Anterior cingulate cortex (tissue), 58 donors: ENCODE results near the gene PLXNA2.

Experiments used
- DNase-seq, 58 donors: peaks; one replicate each; lab custom pipeline; 2025; lab: John Stamatoyannopoulos, UW

The PLXNA2 gene

GRCh38 chr1:208268541-208269337 lies 24.6 kb upstream of the PLXNA2 start:
- no peak for DNase-seq

DNA sequence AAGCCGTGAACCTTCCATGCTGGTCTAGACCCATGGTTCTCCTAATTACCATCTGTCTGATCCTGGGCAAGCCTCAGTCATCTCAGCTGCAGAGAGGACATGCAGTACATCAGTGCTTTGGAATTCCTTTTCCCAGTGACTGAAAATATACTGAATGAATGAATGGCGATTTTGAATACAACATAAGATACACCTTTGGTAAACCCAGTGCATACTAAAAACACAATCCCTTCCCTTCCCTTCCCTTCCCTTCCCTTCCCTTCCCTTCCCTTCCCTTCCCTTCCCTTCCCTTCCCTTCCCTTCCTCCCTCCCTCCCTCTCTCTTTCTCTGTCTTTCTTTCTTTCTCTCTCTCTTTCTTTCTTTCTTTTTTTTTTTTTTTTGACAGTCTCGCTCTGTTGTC lies 21.3 kb upstream of the PLXNA2 start:
- DNase-seq: no peak

- DNase-seq: no peak
Observed at GRCh38 chr1:208265122-208265469, 20.9 kb upstream of the PLXNA2 start.

- DNase-seq: peak in 1 of 58 donors; percentile 20
Observed at GRCh38 chr1:208264469-208265121, 20.4 kb upstream of the PLXNA2 start.

- no peak for DNase-seq
Observed at GRCh38 chr1:208261874-208262273, 17.7 kb upstream of the PLXNA2 start.

DNA sequence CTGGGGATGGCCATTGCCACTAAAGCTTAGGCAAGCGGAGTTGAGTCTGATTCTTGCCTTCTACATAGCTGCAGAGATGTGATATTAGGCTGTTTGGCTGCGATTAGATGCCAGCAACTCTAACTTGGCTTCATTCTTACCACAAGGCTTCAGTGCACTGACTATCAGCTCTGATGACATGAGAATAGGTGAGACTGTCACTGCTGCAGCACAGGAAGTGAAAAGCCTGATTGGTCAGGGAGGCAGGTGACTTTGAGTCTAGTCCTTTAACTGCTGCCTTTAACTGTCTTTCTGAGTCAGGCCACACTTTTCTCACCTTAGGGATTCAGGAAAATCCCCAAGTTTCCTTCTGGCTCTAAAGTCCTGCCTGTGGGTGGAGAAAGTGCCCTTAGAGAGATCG lies 14.1 kb upstream of the PLXNA2 start:
- no peak for DNase-seq

DNA sequence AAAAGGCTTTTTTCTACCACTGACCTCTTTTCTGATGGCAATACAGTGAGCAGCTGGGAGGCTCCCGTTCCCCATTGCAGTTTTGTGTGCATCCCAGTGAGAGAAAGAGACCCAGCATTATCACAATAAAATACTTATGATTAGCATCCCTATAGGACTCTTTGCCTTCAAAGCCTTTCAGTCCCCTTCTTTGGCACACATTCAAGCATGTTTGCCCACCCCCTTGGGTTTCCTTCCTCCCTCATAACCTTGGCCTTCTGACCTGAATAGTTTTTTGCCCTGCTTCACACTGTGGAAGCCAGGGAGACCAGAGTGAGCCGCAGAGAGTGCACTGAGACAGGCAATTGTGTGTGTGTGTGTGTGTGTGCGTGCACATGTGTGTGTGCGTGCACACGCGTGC lies 13.2 kb upstream of the PLXNA2 start:
- DNase-seq: no peak

DNA sequence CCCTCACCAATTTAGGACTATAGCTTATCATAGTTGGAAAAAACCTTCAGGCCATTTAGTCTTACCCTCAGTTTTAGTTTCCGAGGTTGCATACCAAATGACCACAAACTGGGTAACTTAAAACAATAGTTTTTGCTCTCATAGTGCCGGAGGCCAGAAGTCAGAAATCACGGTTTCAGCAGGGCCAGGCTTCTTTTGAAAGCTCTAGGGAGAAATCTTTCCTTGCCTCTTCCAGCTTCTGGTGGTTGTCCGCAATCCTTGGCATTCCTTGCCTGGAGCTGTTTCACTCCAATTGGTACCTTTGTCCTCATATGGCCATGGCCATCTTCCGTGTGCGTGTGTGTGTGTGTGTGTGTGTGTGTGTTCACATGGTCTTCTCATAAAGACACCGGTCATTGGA lies 12.4 kb upstream of the PLXNA2 start:
- DNase-seq: no peak

GRCh38 chr1:208256091-208256490 lies 11.9 kb upstream of the PLXNA2 start:
- no peak for DNase-seq

- no peak for DNase-seq
Observed at GRCh38 chr1:208254862-208255261, 10.7 kb upstream of the PLXNA2 start.

DNA sequence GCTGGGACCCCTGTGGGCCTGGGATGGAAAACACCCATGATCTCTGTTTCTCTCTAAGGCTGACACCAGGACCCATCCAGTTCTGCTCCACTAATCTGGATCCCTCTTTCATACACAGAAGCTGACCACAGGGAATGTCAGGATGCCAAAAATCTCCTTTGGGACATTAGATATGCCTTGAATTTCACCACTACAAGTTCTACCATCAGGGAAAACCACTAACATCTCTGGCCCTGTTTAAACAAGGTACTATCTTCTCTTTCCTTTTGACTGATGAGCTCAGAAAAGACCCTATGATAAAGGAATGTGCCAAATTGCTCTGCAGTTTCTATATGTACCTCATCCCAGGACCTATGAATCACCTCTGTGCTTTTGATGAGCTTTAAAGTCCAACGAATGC lies 10.2 kb upstream of the PLXNA2 start:
- no peak for DNase-seq

- DNase-seq: no peak
Observed at GRCh38 chr1:208252836-208253576, 8.8 kb upstream of the PLXNA2 start.

DNA sequence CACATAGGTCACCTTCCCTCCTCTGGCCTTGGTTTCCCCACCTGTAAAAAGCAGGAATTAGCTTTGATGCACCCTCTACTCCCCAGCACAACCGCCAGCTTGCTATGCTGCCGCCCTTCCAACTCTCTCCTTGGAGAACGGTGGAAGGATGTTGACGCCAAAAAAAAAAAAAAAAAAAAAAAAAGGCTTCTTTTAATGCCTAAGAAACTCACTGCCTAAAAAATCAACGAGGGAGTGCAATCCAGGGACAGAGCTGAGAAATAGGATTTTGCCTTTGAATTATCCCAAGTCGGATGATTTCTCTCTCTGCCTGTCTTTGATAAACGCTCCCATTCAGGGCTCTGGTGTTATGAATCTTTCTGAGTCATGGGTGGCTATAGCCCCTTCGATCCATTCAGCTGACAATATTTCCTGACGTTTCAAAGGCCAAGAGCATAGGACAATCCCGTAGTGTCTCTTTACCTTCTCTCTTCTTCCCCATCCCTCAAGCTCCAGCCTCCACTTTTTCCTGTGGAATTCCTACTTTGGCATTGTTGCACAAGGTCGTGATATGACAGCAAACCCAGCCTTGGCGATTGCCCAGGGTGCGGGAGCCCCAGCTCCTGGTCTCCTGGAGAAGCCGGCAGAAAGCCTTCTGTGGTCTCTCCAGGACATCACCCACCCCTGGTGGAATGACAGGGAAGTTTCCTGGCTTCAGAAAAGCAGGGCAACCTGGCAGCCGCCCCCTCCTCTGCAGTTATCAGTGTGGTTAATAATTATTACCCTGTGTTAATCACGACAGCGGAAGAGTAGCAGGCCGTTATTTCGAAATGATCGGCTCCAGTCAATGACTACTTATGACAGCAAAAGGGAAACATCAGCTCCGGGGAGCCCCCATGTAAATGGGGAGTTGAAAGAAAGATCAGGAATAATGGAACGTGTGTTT lies 8.0 kb upstream of the PLXNA2 start:
- peak in 9 of 58 donors; percentile 17 to 52 (median 37) for DNase-seq

DNA sequence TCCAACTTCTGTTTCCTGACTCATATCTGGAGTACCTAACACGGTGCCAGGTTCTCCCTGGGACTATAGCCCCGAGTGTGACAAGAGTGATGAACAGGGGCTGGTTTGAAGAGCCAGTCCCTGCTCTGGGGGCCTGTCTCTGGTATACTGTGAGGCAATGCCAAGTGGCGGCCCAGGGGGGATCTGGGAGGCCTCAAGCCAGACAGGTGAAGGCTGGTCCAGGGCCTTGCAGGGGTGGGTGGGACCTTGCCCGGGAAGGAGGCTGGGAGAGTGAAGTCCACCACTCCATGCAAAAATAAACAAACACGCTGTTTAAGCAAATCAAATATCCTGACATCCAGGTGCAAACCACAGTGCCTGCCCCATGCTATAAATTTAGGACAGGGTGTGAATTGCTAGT lies 6.8 kb upstream of the PLXNA2 start:
- DNase-seq: no peak

GRCh38 chr1:208250613-208251012 lies 6.4 kb upstream of the PLXNA2 start:
- no peak for DNase-seq

- DNase-seq: no peak
Observed at GRCh38 chr1:208248991-208249696, 5.0 kb upstream of the PLXNA2 start.

DNA sequence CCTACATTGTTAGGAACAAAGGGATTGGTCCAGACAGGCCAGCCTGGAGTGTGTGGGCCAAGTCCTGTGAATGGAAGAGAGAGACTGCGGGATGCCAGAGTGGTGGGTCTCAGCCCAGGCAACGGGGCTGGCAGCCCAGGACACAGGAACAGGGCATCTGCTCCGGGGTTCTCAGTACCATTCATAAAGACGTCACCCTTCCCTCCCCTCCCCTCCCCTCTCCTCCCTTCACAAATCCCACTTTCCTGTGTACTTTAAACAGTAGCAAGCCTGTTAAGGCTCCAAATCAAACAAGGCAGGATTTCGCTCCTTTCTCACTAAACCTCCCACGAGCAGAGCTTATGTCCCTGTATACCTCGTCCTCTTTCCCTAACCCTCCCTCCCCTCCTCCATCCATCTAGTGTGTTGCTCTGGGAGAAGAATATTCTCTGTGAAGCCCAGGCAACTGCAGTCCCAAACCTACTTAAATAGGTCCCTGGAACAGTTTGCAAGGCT lies 4.2 kb upstream of the PLXNA2 start:
- peak in 38 of 58 donors; percentile 22 to 86 (median 50) for DNase-seq

DNA sequence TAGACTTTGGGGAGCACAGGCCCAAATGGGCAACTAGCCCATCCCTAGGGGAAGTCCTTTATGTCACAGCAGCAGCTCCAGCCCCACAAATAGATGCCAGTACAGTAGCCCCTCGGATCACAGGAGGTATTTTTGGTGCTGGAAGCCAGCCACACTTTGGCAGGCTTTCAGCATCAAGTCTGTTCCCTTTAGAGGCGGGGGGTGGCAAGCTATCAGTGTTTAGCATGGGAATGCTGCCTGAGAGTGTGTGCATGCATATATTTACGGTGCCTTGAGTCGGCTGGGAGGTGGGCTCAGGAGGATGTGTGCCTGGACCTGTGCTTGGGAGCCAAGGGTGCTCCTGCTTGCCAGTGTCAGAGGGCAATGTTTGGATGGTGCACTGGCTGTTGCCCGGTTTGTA lies 3.5 kb upstream of the PLXNA2 start:
- DNase-seq: peak in 1 of 58 donors; percentile 26

- peak in 53 of 58 donors; percentile 47 to 94 (median 74) for DNase-seq
Observed at GRCh38 chr1:208245185-208245705, 1.1 kb upstream of the PLXNA2 start.
